ENCODE data around the gene TTLL6.
"Not testable (repeated sequence)": the region's sequence is repeated elsewhere in the genome, so short reads cannot be mapped to it uniquely, and the experiment has no call there.

TTLL6 gene

GRCh38 chr17:48816774-48817590 lies at the start of gene TTLL6:
TTLL6 (minus strand) TSS chr17:48817229; CDS start chr17:48817072, 157 bp downstream.
- peak; percentile 83 for DNase-seq (ENCODE audit: low spot score)

DNA sequence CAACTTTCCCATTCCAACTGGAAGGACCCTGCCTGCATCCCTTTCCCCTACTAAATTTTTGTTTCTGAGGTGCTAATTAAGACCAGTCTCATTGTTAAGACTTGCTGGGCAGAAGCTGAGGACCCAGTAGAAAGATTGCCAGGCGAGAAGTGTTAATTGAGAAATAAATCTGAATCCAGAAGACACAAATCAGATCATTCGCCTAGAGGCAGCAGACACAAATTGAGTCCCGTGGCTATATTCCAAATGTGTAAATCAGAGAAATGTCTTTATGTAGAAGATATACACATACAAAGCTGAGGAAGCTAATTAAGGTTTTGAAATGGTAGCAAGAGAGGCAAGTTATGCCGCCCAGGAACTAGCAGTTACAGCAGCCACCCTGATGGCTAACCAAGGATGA lies 43.4 kb upstream of the TTLL6 start:
- DNase-seq (ENCODE audit: low spot score) = no peak

DNA sequence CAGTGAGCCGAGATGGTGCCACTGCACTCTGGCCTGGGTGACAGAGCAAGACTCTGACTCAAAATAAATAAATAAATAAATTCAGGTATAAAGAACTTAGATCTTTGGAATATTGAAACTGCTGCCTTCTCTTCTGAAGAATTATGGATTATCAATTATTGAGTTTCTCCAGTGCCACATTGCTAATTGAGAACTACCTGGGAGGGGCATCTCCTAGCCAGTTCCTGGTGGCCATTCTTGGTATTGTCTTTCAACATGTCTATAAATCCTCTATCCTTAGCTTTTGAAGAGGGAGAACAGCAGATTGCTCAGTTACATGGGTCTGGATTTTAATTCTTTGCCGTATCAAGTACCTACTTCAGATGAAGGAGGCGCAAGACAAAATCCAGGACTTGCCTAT lies 43.0 kb upstream of the TTLL6 start:
- no peak for DNase-seq (ENCODE audit: low spot score)

DNA sequence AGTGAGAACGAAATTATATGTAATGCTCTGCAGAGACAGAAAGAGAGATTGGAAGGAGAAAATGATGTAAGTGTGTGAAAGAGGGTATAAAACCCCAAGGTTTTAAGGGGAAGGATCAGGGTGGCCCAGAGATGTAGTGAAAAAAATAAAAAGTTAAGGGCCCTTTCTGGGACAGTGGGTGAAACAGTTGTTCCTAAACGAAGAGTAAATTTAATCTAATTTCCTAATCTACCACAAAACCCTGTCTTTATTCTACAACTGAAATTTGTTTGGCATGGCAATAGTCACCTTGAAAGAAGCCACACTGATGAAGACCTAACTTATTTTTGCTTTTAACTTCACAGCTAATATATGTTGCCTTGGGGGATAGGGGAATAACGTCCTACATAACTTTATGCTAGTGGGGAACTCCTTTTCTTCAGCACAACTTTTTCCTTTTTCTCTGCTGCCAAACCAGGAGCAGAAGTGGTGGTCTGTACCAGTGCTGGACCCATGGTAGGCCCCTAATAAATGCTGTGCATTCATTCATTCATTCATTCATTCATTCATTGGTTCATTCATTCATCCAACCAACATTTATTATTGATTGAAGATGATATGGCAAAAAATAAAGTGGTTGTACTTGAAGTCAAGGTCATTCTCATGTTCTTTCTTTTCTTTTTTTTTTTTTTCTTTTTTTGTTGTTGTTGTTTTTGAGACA lies 39.2 kb upstream of the TTLL6 start:
- DNase-seq (ENCODE audit: low spot score) = no peak

GRCh38 chr17:48854774-48855476 lies 37.9 kb upstream of the TTLL6 start:
- no peak for DNase-seq (ENCODE audit: low spot score)

- DNase-seq (ENCODE audit: low spot score) = no peak
These were observed 33.8 kb upstream of the TTLL6 start for GRCh38 chr17:48850792-48851323.

DNA sequence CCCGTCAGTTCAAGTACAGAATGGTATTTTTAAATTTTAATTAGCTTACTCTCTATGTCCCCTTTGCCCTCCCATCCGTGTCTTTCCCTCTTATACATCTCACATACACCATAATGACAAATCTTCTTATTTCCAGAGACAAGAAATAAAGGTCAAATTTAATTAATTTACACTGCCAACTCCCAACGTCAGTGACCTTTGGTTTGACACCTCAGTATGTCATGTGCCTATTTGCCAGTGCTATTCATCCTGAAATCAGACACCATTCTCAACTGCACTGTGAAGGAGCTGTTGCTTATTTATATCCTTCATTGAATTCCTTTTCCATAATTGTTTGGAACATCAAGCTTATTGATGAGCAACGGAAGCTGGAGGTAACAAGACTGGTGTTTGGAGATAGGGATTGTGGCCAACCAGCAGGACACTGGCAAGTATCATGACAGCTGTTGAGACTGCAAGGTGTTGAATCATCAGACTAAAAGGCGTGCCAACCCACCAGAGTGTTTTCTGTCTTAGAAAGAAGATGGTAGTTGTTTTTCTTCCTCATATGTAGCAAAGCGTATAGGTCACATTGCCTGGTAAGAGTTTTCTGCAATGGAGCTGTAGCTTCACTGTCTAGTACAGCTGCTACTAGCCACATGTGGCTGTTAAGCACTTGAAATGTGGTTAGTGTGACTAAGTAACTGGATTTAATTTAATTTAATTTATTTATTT lies 26.3 kb upstream of the TTLL6 start:
- DNase-seq (ENCODE audit: low spot score) = no peak

- no peak for DNase-seq (ENCODE audit: low spot score)
These were observed 25.7 kb upstream of the TTLL6 start for GRCh38 chr17:48842746-48843145.

DNA sequence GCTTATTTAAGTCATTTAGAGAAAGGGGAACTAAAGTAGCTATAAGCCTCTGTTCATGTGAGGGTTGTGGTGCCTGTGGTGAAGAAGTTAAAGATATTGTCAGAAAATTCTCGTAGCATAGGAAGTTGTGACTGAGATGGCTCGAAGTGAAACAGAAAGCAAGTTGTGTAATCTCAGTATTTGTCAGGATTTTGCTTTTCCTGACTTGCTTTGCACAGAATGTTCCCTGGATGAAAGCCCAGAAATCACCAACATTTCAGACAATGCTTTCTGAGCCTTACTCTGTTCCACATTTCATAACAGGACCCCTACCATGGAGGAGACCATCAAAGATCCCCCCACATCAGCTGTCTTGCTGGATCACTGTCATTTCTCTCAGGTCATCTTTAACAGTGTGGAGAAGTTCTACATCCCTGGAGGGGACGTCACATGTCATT lies 24.4 kb upstream of the TTLL6 start:
- no peak for DNase-seq (ENCODE audit: low spot score)

DNA sequence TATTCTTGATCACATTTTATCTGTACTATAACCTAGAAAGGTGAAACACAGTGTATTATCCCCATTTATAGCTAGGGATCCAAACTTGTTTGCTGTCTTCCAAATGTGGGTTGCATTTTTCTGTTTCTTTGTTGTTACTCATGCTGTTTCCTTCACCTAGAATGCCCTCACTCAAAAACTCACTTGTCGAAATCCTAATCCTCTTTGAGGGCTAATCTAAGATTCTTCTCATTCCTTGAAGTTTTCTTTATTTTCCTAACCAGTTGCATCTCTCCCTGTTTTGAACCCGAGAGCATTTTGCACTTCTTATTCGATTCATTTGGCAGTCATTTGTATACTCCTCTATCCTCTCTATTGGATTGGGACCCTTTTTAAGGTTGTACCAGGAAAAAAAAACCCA lies 23.4 kb upstream of the TTLL6 start:
- no peak for DNase-seq (ENCODE audit: low spot score)

DNA sequence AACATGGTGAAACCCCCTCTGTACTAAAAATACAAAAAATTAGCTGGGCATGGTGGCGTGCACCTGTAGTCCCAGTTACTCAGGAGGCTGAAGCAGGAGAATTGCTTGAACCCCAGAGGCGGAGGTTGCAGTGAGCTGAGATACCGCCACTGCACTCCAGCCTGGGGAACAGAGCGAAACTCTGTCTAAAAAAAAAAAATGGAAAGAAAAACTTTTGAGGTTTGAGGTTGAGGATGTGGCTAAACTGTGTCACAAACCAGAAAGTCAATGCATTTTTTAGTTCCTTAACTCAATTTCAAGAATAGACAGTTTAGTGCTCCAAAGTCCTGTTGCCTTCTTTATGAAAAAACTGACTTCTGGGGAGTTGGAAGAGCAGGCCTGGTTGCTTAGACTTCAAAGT lies 20.4 kb upstream of the TTLL6 start:
- DNase-seq (ENCODE audit: low spot score) = not testable (repeated sequence)

GRCh38 chr17:48835971-48836370 lies 18.9 kb upstream of the TTLL6 start:
- DNase-seq (ENCODE audit: low spot score) = no peak

- no peak for DNase-seq (ENCODE audit: low spot score)
These were observed 17.9 kb upstream of the TTLL6 start for GRCh38 chr17:48834973-48835372.

GRCh38 chr17:48831549-48831883 lies 14.5 kb upstream of the TTLL6 start:
- peak; percentile 15 for DNase-seq (ENCODE audit: low spot score)

GRCh38 chr17:48830840-48831548 lies 14.0 kb upstream of the TTLL6 start, which contains the start of gene CALCOCO2:
CALCOCO2 (plus strand) TSS chr17:48831035; CDS start chr17:48841708, 10,673 bp downstream.
- DNase-seq (ENCODE audit: low spot score) = peak; percentile 92

DNA sequence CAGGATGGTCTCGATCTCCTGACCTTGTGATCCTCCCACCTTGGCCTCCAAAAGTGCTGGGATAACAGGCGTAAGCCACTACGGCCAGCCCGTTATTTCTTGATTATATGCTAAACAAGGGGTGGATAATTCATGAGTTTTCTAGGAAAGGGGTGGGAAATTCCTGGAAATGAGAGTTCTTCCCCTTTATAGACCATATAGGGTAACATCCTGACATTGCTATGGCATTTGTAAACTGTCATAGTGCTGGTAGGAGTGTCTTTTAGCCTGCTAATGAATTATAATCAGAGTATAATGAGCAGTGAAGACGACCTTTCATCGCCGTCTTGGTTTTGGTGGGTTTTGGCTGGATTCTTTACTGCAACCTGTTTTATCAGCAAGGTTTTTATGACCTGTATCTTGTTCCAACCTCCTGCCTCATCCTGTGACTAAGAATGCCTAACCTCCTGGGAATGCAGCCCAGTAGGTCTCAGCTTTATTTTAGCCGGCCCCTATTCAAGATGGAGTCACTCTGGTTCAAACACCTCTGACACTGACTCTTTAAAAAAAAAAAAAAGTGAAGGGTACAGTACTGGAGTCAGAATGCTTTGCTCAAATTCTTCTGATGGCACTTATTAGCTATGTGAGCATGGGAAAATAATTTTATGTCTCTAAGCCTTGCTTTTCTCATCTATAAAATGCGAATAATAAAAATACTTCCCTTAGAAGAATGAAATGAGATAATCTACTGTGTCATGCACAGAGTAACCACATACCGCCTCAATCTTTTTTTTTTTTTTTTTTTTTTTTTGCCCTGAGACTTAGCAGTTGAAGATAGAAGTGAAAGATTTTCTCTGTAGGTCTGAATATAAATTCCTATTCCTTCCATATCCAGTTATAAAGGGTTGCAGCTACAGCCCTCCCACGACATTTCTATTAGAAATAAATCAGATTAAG lies 8.7 kb upstream of the TTLL6 start:
- DNase-seq (ENCODE audit: low spot score) = no peak

DNA sequence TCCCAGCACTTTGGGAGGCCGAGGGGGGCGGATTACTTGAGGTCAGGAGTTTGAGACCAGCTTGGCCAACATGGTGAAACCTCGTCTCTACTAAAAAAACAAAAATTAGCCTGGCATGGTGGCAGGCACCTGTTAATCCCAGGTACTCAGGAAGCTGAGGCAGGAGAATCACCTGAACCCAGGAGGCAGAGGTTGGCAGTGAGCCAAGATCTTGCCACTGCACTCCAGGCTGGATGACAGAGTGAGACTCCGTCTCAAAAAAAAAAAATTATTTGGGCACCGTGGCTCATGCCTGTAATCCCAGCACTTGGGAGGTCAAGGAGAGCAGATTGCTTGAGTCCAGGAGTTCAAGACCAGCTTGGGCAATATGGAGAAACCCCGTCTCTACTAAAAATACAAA lies 3.9 kb upstream of the TTLL6 start:
- not testable (repeated sequence) for DNase-seq (ENCODE audit: low spot score)

GRCh38 chr17:48819466-48819865 lies 2.4 kb upstream of the TTLL6 start:
- DNase-seq (ENCODE audit: low spot score) = no peak

DNA sequence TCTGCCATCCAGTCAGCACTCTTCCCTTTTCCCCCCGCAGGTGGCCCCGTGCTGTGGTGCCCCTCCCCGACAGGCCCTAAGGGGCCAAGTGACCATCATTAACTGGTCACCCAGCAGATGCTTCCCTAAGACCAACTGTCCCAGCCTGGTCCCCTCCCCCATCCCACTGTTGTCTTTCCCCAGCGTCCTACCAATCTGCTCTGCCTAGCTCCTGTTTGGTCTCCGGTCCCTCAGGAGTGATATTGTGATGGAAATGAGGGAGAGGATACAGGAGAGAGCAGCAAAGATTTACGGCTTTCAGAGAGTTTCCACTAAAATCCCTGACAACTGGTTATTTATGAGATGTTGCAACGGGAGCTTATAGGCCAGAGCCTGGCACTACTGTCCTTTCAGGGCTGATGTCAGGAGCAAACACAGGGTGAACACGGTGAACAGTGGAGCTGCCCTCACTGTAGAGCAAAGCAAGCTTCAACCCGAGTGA lies 1.4 kb upstream of the TTLL6 start:
- no peak for DNase-seq (ENCODE audit: low spot score)

DNA sequence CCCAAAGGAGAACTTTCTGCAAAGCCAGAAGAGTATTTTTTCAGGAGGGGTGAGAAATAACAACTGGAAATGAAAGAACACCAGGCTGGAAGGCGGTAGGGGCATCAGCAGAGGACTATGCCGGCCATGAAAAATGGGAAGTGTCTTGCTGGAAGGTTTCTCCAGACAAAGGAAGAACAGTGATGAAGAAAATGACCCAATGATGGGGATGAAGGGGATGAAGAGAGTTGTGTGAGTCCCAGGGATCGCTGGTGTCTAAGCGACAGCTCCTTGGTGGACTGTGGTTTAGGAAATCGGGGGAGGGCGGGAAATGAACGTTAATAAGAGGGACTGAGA lies 623 bp downstream of the TTLL6 start:
- DNase-seq (ENCODE audit: low spot score) = no peak
